Colonic mucosa (tissue), 4 donors: ENCODE results near the gene MKI67. TPM values are rescaled to one million over a fixed set of nuclear protein-coding genes. Genes with fewer than 3 reads are reported as not detected.

Experiments used
- DNase-seq: peaks from one replicate; pipeline ENCODE4 v3.0.0-alpha.2; 2020
- H3K27ac ChIP-seq: fragments of 200-600 bp; one replicate; pipeline ENCODE4 v1.8.0; 2021
- H3K27me3 ChIP-seq: fragments of 200-600 bp; one replicate; pipeline ENCODE4 v1.8.0; 2021
- H3K36me3 ChIP-seq: fragments of 200-600 bp; one replicate; pipeline ENCODE4 v1.8.0; 2021
- H3K4me1 ChIP-seq: fragments of 200-600 bp; one replicate; pipeline ENCODE4 v1.8.0; 2021; ENCODE audit warnings: mild to moderate bottlenecking
- H3K4me3 ChIP-seq: fragments of 200-600 bp; one replicate; pipeline ENCODE4 v1.8.0; 2021
- H3K9ac ChIP-seq, 2 donors: one replicate each; pipeline ENCODE4 v1.7.0; 2013; ENCODE audit warnings: control low read depth in 2 of 2, low read depth in 2 of 2, low read length in 2 of 2
- H3K9me3 ChIP-seq: fragments of 200-600 bp; one replicate; pipeline ENCODE4 v1.8.0; 2021
- intact Hi-C: fragments of 100-400 bp; cut with DNase I; formaldehyde crosslinking; loops from one replicate; pipeline ENCODE4 v1.14.1; 2022
- total RNA-seq, 2 donors: library from RNA; stranded (reverse); fragmentation: NEBNext Ultra II Directional in 1 of 2; extraction: Animal tissue kit (Norgen Biotek cat#: 25700) in 1 of 2; gene quantifications; one replicate each; pipeline ENCODE4 v1.2.1, GENCODE V29; 2021
- TF ChIP-seq, protein P1 (sequence below): fragments of 200-600 bp; IDR thresholded peaks from one replicate; pipeline ENCODE4 v1.8.0; 2022; ENCODE audit warnings: antibody characterized with exemption, mild to moderate bottlenecking
- donor health status: healthy.
- donor health status: DM: no; HTN: no; CAD: no.
- donor health status: DM: no; HTN: no; CAD: no.

The MKI67 gene
- total RNA-seq, 2 donors from 2014 or later = 40.2 to 148 TPM

DNA sequence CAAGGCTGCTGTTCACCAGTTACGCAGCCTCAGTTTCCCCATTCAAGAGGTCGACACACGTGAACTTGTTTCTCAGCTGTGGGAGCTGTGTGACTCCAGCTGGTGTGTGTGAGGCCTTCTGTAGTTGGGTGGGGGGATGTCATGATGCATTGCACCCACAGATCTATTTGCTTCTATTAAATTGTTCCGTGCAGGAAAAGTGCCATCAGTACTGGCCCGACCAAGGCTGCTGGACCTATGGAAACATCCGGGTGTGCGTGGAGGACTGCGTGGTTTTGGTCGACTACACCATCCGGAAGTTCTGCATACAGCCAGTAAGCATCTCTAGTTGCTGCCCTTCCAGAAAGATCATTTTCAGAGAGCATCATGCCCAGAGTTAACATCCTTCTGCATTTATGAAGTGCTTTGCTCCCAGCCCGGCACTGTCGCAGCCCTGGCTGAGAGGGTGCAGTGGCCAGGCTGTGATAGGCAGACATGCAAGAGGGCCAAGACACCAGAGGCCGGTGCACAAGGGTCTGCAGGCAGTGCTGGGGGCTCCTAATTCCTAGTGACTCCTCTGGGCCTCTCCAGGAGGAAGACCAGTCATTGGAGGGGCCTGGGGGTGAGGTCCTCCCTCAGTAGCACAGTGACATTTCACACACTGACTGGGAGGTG is 60.2 kb downstream of the MKI67 start:
- DNase-seq = no peak
- Histone ChIP-seq H3K9me3 (no peaks in the 10 kb centered on the region), H3K4me1 (no peaks in the 10 kb centered on the region), H3K27me3 (no peaks in the 10 kb centered on the region), H3K4me3 (no peak overlapping the region), H3K9ac (no peak overlapping the region), H3K36me3 (peaks cover 3% of the 10 kb centered on the region), H3K27ac (no peak overlapping the region)
- intact Hi-C loops = loop anchor here (5.0 to 10.0 kb wide), 2 partner anchors 51 to 159 kb away; partner anchors contain the start of gene PTPRE
- TF ChIP-seq, protein P1, sequence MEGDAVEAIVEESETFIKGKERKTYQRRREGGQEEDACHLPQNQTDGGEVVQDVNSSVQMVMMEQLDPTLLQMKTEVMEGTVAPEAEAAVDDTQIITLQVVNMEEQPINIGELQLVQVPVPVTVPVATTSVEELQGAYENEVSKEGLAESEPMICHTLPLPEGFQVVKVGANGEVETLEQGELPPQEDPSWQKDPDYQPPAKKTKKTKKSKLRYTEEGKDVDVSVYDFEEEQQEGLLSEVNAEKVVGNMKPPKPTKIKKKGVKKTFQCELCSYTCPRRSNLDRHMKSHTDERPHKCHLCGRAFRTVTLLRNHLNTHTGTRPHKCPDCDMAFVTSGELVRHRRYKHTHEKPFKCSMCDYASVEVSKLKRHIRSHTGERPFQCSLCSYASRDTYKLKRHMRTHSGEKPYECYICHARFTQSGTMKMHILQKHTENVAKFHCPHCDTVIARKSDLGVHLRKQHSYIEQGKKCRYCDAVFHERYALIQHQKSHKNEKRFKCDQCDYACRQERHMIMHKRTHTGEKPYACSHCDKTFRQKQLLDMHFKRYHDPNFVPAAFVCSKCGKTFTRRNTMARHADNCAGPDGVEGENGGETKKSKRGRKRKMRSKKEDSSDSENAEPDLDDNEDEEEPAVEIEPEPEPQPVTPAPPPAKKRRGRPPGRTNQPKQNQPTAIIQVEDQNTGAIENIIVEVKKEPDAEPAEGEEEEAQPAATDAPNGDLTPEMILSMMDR = no peak

DNA sequence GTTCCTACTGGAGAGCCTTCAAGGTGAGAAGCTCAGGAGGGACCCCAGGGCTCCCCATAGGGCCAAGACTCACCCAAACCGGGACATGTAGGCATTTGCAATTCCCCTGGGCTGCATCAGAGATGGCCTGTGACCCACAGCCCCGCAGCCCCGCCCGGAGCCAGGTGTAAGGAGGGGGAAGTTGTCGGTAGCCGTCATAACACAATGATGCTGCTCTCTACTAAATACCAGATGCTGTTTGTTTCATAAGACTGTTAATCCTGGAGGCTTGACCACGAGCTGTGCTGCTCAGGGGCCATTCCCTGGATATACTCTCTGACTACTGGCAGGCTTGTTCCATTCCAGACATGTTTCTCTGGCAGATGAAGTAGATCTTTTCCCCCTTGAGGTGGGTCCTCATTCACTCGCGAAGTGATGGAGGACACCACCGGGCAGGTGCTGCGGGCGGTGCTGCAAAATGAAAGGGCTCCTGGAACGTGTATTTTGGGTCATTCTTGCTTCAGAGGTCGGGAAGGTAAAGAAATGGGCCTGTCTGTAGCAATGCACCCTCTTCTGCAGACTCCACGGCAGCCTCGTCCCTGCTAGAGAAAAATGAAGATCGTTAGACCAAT is 61.1 kb downstream of the MKI67 start:
- DNase-seq = no peak
- Histone ChIP-seq H3K36me3 (peaks cover 3% of the 10 kb centered on the region), H3K27me3 (no peaks in the 10 kb centered on the region), H3K4me1 (no peaks in the 10 kb centered on the region), H3K27ac (peak overlapping the region; percentile 56), H3K9ac (no peak overlapping the region), H3K4me3 (no peak overlapping the region), H3K9me3 (no peaks in the 10 kb centered on the region)
- TF ChIP-seq, protein P1 = no peak
- intact Hi-C loops = loop anchor here (5.0 to 10.0 kb wide), 2 partner anchors 50 to 158 kb away; partner anchors contain the start of gene PTPRE

DNA sequence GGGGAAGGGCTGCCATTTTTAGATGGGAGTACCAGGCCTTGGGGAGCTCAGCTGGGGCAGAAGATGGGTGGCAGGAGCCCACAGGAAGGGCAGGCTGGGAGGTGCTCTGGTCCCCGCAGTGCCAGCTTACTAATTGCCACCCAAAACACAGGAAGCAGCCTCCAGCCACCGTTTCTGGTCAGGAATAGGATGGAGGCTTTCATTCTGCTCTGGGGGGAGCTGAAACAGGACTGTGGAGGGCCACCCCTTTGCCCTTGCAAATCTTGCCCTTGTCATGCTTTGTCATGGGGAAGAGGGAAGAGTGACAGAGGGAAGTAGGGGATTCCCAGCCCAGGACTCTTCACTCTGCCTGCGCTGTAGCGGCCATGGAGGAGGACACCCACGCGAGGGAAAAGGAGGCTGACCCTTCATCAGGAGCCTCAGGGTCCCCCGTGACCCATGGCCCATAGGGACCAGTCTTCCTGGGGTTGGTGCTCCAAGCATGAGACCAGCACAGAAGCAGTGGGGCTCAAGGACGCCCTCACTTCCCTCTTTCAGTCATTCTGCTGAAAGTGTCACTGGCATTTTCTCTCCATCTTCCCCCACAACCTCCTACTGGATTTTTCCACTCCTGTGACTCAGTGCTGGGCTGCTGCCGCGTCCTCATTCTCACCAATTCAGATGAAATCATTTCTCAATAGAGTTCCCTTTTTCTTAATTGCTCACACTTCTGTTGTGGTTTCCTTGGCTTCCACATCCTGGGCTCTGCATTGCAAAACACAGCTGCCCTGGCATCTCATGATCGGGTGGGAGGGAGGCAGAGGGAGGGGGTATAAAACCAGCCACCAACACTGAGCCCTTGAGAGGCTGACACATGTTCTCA is 61.9 kb downstream of the MKI67 start:
- Histone ChIP-seq H3K27ac (peak overlapping the region; percentile 56), H3K36me3 (peaks cover 3% of the 10 kb centered on the region), H3K9ac (peak overlapping the region; percentile 20 to 22), H3K9me3 (no peaks in the 10 kb centered on the region), H3K27me3 (no peaks in the 10 kb centered on the region), H3K4me3 (no peak overlapping the region), H3K4me1 (no peaks in the 10 kb centered on the region)
- peak; percentile 38 for DNase-seq
- intact Hi-C loops = loop anchor here (10.0 kb wide), 1 partner anchor 50 kb away; no protein-coding TSS in a partner anchor
- TF ChIP-seq, protein P1 = no peak

DNA sequence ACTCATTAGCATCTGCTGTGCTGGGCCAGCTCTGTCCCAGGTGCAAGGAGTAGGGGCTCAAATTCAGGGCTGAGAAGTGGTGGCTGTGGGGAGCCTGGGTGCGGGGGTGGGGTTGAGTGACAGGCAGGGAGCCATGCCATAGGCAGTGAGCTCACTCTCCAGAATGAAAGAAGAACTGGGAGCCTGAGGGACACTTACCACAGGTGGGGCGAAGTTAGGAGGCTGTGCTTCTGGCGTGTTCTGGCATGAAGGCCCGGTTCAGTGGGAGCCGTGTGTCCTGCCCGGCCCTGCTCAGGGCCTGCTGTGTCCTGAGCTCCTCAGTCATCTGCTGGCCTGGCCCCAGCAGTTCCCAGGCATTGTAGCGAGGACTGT is 62.5 kb downstream of the MKI67 start:
- H3K27me3 ChIP-seq = no peaks in the 10 kb centered on the region
- H3K4me1 ChIP-seq = no peaks in the 10 kb centered on the region
- TF ChIP-seq, protein P1 = no peak
- no peak for DNase-seq
- no peak overlapping the region for H3K4me3 ChIP-seq
- H3K9ac ChIP-seq = peak overlapping the region; percentile 18 to 22
- peaks cover 3% of the 10 kb centered on the region for H3K36me3 ChIP-seq
- H3K9me3 ChIP-seq = no peaks in the 10 kb centered on the region
- H3K27ac ChIP-seq = peak overlapping the region; percentile 56
- intact Hi-C loops = loop anchor here (10.0 kb wide), 1 partner anchor 49 kb away; no protein-coding TSS in a partner anchor

DNA sequence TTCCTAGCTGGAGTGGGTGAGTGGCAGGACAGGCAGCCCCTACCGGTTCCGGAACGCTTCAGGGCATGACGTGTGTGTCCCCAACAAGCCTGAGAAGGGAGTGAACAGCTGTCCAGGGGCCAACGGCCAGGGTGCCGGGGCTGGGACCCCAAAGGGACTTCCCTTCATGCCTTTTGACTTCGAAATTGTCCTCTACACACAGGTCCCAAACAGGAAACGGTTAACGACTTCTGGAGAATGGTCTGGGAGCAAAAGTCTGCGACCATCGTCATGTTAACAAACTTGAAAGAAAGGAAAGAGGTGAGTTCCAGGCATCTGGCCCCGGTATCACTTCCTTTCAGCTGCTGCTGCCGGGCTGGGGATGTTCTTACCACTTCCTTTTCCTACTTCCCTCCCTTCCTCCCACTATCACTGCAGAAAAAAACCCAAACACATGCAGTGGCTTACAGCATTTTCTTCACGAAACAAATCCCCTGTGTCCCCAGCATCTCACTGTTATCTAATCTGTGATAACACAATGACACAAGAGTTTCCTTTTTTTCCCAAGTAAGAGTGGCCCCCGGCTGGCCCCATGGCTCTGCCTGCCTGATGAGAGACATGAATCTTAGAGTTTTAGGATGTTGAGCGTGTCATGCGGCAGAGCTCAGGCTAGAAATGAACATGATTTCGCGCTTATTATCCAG is 63.2 kb downstream of the MKI67 start:
- DNase-seq = no peak
- Histone ChIP-seq H3K27ac (peak overlapping the region; percentile 56), H3K4me3 (no peak overlapping the region), H3K27me3 (no peaks in the 10 kb centered on the region), H3K36me3 (peaks cover 3% of the 10 kb centered on the region), H3K4me1 (no peaks in the 10 kb centered on the region), H3K9ac (peak overlapping the region in 1 of 2 donors; percentile 24), H3K9me3 (no peaks in the 10 kb centered on the region)
- intact Hi-C loops = loop anchor here (10.0 kb wide), 1 partner anchor 48 kb away; no protein-coding TSS in a partner anchor
- TF ChIP-seq, protein P1 = no peak
